T-helper 9 cell (primary cell): ENCODE results near the gene MRPL42.
"Not testable (repeated sequence)": the region's sequence is repeated elsewhere in the genome, so short reads cannot be mapped to it uniquely, and the experiment has no call there.

Source experiments
- DNase-seq: peaks from one replicate; pipeline ENCODE4 v3.0.0-alpha.2; 2020

Gene MRPL42

DNA sequence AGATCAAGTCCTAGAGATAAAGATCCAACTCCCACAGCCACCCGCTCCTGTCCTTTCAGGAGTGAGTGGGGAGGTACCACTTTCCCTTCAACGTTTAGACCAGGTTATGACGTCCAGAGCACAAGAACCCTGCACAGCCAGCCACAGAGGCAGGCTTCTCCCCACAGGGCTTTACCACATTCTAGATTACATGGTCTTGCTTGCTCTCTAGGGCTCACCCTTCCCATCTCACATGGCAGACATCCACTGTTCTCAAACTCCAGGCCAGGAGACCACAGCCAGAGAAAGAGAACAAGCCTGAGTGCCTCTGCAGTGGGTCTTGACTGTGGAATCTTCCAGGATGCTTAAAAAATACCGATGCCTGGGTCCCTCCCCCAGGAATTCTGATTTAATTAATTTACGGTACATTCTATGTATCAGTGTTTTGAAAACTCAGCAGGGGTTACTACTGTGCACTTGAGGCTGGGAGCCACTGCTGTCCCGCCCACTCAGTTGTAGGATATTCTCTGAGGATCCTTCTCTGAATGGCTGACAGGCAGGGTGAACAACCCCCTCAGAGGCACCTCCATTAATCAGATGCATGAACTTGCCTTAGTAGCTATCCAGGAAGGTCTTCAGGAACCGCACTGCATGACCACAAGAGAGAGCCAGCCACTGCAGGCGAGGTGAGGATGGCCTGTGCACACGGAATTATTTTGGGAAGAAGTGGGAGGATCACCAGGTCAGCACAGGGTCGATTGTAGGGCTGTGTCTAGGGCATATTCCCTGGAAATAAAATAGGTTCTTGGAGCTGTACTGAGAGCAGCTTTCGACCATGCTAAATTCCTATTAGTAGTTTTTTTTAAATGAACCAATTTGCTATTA lies 83.7 kb downstream of the MRPL42 start:
- DNase-seq = no peak

DNA sequence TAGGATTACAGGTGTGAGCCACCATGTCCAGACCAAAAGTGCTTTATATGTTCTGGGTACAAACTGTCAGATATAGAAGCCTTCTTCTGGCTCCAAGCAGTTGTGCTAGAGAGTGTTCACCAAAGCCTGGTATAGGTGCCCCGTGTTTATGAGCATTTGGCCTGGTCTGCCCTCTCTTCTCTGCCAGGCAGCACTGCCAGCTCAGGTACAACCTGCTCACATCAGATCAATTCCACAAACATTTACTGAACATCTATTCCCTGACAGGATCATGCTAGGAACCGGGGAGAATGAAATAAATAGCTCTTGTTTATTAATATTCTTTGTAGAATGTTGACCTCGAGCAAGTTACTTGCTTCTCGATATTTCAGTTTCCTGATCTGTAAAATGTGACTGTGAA lies 85.1 kb downstream of the MRPL42 start:
- DNase-seq = no peak

- DNase-seq = not testable (repeated sequence)
Measured at GRCh38 chr12:93557879-93558278, 90.6 kb downstream of the MRPL42 start.

DNA sequence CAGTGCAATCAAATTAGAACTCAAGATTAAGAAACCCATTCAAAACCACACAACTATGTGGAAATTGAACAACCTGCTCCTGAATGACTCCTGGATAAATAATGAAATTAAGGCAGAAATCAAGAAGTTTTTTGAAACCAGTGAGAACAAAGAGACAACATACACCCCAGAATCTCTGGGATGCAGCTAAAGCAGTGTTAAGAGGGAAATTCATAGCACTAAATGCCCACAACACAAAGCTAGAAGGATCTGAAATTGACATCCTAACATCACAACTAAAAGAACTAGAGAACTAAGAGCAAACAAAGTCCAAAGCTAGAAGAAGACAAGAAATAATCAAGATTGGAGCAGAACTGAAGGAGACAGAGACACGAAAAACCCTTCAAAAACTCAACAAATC lies 91.4 kb downstream of the MRPL42 start:
- DNase-seq = not testable (repeated sequence)

DNA sequence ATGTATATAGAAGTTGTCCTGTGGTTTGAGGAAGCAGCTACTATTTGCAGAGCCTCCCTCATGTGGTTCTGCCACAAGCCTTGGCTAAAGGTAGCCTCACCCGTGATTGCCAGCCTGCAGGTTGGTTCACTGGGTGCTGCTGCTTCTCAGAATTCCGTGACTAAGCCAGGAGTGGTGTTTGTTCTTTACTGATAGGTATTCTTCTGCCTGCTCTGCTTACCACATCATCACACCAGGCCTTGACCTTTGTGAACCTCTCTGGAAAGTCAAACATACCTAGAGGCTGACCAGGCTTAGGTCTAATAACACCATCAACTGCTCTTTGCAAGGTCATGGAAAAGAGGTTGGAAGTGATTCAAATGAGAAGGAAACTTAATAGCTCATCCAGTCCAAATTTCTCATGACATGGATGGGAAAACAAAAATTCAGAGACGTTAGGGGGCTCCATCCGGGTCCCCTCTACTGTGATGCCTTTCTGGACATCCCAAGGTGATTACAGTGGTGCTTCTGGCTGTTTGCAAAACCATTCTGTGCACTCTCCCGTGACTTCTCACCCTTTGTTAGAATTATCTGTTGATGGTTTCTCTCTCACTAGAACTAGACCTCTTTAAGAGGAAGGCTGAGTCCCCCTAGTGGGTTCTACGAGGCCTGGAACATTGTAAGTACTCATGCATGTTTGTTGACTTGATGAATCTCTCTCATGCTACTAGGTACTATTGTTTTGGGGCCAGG lies 96.7 kb downstream of the MRPL42 start:
- DNase-seq = no peak

DNA sequence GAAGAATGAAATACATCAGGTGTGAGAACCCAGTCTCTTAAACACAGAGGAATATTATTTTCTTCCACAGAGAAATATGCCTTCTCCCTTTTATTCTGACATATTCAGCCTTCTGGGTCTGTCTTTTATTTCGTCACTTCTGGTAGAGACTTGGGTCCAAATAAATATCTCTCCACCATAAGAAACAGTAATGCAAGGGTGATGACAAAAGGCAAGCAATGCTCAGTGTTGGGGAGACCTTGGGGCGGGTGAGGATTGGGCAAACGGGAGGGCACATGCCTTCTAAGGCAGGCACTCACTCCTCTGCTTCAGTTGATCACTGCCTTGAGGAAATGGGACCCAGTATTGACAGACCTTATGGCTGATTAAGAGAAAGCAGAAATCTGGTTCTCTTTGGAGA lies 98.4 kb downstream of the MRPL42 start:
- DNase-seq = no peak
